Central memory CD8-positive, alpha-beta T cell (primary cell): ENCODE measurements around the gene CGNL1.

Experiments
- ATAC-seq: fragments of 150-1000 bp; cut with Tn5 transposase; replicated peaks from 2 replicates; pipeline ENCODE4 v1.10.0; 2022; ENCODE audit warnings: mild to moderate bottlenecking, moderate FRiP score, moderate number of reproducible peaks; ENCODE audit not compliant: poor library complexity, severe bottlenecking; ENCODE audit errors: extremely low read depth
- DNase-seq, 2 donors: peaks; one replicate each; pipeline ENCODE4 v3.0.0; 2021; ENCODE audit warnings: low spot score in 2 of 2
- H3K27ac Mint-ChIP-seq: one replicate; pipeline ENCODE4 v1.8.0; 2022; ENCODE audit warnings: low read depth, mild to moderate bottlenecking, moderate library complexity, mixed read lengths
- H3K27me3 Mint-ChIP-seq: one replicate; pipeline ENCODE4 v1.8.0; 2022; ENCODE audit warnings: mixed read lengths
- H3K36me3 Mint-ChIP-seq: one replicate; pipeline ENCODE4 v1.8.0; 2022; ENCODE audit warnings: mild to moderate bottlenecking, moderate library complexity, mixed read lengths; ENCODE audit not compliant: insufficient read depth
- H3K4me1 Mint-ChIP-seq: one replicate; pipeline ENCODE4 v1.8.0; 2022; ENCODE audit warnings: mixed read lengths
- H3K4me3 Mint-ChIP-seq: one replicate; pipeline ENCODE4 v1.8.0; 2022; ENCODE audit warnings: mild to moderate bottlenecking, moderate library complexity, mixed read lengths
- H3K9me3 Mint-ChIP-seq: one replicate; pipeline ENCODE4 v1.8.0; 2022; ENCODE audit warnings: mixed read lengths

Gene CGNL1

DNA sequence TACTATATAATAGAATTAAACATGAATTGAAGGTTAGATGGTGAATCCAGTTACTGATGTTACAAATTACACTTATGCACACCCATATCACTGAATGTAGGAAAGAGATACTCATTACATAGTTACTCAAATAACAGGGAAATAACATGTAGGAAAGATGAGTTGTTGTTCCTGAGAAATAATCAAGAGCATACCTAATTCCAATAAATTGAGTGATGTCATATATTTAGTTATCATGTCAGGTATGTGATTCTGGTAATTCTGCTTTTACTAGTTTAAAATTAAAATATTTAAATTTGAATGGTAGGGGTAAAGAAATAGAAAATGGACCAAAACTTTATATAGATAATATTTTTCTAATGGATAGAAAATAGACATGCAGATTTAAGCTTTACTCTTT, 112.8 kb downstream of the CGNL1 start:
- no peak overlapping the region for H3K27ac Mint-ChIP-seq
- no peak for ATAC-seq
- peaks cover 72% of the 10 kb centered on the region for H3K27me3 Mint-ChIP-seq
- no peaks in the 10 kb centered on the region for H3K9me3 Mint-ChIP-seq
- H3K36me3 Mint-ChIP-seq, result peaks cover 2% of the 10 kb centered on the region
- H3K4me1 Mint-ChIP-seq, result no peaks in the 10 kb centered on the region
- DNase-seq, result no peak
- H3K4me3 Mint-ChIP-seq, result no peak overlapping the region

DNA sequence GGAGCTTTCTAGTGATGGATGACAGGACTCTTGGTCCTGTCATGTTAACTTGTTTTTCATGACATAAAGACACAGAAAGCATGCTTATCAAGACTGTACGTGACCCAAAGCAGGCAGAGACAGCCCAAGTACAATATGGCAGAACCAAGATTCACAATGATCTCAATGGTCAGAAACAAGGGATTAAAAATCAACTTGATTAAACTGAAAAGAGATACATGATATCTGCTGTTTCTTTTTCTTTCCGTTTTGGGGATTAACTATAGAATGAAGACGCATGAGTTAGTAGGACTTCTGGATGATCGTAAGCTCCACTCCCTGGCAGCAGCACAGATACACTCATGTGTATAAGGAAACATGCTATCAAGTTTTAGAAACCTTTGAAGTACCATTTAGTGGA, 117.0 kb downstream of the CGNL1 start:
- H3K9me3 Mint-ChIP-seq, result no peaks in the 10 kb centered on the region

DNA sequence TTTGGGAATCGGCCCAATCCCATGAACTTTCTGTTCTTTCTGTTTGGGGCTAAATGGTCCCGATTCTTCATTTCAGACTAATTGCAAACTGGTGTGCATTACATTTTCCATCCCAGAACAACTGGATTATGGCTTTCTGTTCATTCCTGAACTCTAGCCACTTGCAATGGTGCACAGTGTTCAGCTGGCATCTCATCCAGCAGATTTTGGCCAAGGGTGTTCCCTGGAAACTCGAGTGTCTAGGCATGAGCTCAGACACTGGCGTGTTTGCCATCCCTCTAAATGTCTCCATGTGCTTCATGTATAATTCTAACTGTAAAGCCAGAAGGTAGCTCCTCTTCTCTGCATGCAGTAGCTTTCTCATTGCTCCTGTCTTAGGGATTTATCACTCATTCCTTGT, 118.3 kb downstream of the CGNL1 start:
- no peak overlapping the region for H3K27ac Mint-ChIP-seq
- no peaks in the 10 kb centered on the region for H3K4me1 Mint-ChIP-seq
- peaks cover 1% of the 10 kb centered on the region for H3K36me3 Mint-ChIP-seq
- no peak overlapping the region for H3K4me3 Mint-ChIP-seq
- DNase-seq, result no peak
- H3K9me3 Mint-ChIP-seq, result no peaks in the 10 kb centered on the region
- peaks cover 37% of the 10 kb centered on the region for H3K27me3 Mint-ChIP-seq
- ATAC-seq, result no peak

More for the DNA sequence above, 117.0 kb downstream of the CGNL1 start:
- no peaks in the 10 kb centered on the region for H3K4me1 Mint-ChIP-seq
- no peak overlapping the region for H3K4me3 Mint-ChIP-seq
- ATAC-seq, result no peak
- H3K36me3 Mint-ChIP-seq, result peaks cover 2% of the 10 kb centered on the region
- H3K27ac Mint-ChIP-seq, result no peak overlapping the region
- H3K27me3 Mint-ChIP-seq, result peaks cover 32% of the 10 kb centered on the region
- no peak for DNase-seq

DNA sequence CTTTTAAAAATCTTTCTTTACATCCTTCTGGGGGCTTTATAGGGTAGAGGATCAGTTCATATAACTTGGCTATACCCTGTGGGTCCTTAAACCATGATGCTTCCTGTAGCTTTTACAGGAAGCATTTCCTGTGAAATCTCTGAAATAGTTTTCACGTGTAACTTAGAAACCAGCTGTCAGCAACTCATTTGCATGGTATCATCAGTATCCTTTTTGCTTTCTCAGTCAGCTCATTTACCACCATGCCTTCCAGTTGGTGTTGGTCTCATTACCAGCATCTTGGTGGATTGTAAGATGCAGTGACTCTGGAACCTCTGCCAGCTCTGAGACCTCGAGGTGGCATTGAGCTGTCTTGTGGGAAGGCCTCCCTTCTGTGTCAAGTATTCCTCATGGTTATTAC, 118.7 kb downstream of the CGNL1 start:
- H3K4me3 Mint-ChIP-seq, result no peak overlapping the region
- H3K9me3 Mint-ChIP-seq, result no peaks in the 10 kb centered on the region
- H3K27ac Mint-ChIP-seq, result no peak overlapping the region
- ATAC-seq (no peak), DNase-seq (no peak)
- no peaks in the 10 kb centered on the region for H3K36me3 Mint-ChIP-seq
- peaks cover 37% of the 10 kb centered on the region for H3K27me3 Mint-ChIP-seq
- H3K4me1 Mint-ChIP-seq, result no peaks in the 10 kb centered on the region

DNA sequence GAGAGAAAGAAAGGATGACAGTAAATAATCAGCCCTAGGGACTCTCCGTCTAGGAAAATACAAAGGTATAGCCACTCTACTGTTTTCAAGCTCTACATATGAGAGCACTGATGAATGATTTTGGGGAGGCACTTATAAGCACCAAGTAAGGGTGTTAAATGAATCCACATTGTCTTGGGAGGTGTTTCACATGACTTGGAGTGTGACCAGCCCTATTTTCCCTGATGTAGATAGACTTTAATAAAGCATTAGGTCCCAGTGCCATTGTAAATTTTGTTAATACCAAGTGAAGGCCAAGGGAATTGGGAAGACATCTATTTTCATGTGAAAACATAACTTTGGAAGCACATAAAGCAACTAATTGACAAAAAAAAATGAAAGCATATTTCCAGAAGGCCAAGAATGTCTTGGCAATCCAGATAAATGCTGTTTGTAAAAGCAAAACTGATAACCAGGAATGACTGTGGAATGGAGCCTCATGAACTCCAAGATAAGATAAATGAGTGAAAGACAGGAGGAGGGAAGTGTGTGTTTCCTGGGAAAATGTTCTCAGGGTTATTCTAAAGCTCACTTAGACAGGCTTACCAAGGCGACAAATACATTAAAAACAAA, 119.4 kb downstream of the CGNL1 start:
- Mint-ChIP-seq H3K4me3 (no peak overlapping the region), H3K27ac (no peak overlapping the region), H3K27me3 (peaks cover 38% of the 10 kb centered on the region), H3K36me3 (no peaks in the 10 kb centered on the region), H3K9me3 (no peaks in the 10 kb centered on the region), H3K4me1 (no peaks in the 10 kb centered on the region)
- DNase-seq (no peak), ATAC-seq (no peak)

DNA sequence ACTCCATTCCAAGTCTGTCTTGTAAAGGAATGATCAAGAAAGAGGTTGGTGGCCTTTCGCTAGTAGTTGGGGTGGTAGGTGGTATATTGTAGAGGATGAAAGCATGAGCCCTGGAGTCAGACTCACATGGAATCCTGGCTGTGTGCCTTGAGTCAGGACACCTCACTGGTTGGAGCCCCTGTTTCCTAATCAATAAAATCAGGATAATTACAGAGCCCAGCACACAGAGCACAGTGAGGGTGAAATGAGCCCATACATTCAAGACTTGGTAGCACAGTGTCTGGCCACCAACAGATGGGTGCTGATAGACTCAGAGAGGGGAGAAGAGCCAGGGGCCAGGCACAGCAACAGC, 120.3 kb downstream of the CGNL1 start:
- ATAC-seq (no peak), DNase-seq (no peak)
- no peak overlapping the region for H3K4me3 Mint-ChIP-seq
- H3K4me1 Mint-ChIP-seq, result no peaks in the 10 kb centered on the region
- H3K36me3 Mint-ChIP-seq, result no peaks in the 10 kb centered on the region
- no peak overlapping the region for H3K27ac Mint-ChIP-seq
- peaks cover 38% of the 10 kb centered on the region for H3K27me3 Mint-ChIP-seq
- H3K9me3 Mint-ChIP-seq, result no peaks in the 10 kb centered on the region

DNA sequence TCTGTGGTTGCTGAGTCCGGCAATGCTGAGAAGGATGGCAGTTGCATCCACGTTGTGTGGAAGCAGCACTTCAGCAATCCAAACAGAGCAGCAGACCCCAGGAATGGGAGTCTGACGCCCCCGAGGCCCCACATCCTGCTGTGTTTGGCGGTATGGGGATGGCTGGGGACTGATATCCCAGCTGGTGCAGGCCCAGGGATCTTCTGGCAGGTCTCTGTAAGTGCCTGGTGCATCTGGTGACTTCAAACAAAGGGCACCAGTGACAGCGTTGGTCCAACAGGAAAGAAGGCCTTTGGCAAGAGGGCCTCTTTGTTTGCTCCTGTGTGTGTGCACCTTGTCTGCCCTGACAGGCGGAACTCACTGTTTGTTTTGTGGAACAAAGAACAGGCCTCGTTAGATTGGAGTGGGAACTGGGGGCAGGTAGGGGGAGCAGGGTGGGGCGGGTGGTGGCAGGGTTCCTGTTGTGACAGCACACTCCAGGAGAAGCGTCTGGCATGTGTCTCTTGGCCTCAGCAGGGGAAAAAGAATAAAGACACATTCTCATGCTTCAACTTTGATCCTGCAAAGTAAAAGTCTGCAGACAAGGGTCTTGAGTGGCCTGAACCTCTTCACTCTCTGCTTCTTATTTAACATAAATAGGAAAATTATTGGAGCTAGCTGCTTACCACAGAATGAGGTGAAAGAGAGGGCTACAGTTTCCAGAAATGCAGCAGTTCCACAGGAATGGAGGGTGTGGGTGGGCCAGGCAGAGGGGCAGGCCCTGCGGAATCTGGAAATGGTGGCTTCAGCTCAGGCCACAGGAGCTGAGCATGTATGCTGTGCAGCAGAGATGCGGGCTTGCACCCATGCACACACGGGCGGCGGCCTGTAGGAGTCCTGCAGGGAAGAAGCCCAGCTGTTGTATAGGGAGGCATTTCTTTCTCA, 120.9 kb downstream of the CGNL1 start:
- no peak for DNase-seq

DNA sequence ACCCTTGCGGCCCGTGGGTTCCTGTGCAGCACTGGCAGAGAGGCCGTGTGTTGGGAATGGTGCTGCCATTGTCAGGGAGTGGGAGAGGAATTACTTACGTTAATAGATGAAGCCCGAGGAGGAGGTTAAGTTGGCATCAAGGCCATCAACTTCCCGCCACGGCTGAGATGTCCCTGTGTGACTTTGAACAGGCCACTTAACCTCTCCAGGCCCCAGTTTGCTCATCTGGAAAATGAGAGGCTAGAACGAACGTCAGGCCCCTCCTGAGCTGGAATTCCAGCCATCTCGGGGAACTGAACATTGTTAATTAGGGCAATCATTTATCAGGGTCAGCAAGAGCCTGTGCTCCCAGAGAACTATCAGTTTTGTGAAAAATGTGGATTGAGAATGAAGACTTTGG, 124.0 kb downstream of the CGNL1 start:
- no peak for ATAC-seq
- H3K4me3 Mint-ChIP-seq, result no peak overlapping the region
- DNase-seq, result no peak
- H3K27ac Mint-ChIP-seq, result no peak overlapping the region
- no peaks in the 10 kb centered on the region for H3K36me3 Mint-ChIP-seq
- H3K27me3 Mint-ChIP-seq, result peaks cover 47% of the 10 kb centered on the region
- no peaks in the 10 kb centered on the region for H3K4me1 Mint-ChIP-seq
- H3K9me3 Mint-ChIP-seq, result no peaks in the 10 kb centered on the region

More for the DNA sequence above, 120.9 kb downstream of the CGNL1 start:
- Mint-ChIP-seq H3K27me3 (peaks cover 39% of the 10 kb centered on the region), H3K36me3 (no peaks in the 10 kb centered on the region), H3K4me3 (no peak overlapping the region), H3K4me1 (no peaks in the 10 kb centered on the region), H3K9me3 (no peaks in the 10 kb centered on the region), H3K27ac (no peak overlapping the region)
- ATAC-seq, result no peak

DNA sequence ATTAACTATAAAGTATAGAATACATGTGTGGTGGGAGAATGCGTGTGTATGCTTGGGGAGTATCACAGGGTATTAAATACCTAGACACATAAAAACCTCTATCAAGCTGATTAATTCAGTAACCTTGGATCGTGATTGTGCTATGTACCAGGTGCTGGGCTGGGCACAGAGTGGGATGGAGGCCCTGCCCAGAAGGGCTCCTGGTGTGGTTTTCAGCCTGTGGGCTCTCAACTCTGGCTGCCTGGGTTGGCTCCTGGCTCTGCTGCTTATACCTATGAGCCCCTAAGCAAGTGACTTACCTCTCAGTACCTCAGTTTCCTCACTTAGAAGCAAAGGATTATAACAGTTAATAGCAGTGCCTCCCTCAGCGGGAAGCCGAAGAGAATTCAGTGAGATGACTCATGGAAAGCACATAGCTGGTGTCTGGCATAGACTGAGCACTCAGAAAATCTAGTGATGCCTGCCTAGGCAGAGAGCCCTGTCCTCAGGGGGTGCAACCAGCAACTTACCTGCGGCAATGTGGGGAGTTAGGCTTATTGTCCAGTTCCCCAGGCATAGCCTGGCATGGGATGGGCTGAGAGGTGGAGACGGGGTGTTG, 124.8 kb downstream of the CGNL1 start:
- H3K9me3 Mint-ChIP-seq, result no peaks in the 10 kb centered on the region
- H3K27ac Mint-ChIP-seq, result no peak overlapping the region
- peaks cover 47% of the 10 kb centered on the region for H3K27me3 Mint-ChIP-seq
- no peak for ATAC-seq
- no peaks in the 10 kb centered on the region for H3K4me1 Mint-ChIP-seq
- DNase-seq, result no peak
- H3K4me3 Mint-ChIP-seq, result no peak overlapping the region
- H3K36me3 Mint-ChIP-seq, result no peaks in the 10 kb centered on the region

DNA sequence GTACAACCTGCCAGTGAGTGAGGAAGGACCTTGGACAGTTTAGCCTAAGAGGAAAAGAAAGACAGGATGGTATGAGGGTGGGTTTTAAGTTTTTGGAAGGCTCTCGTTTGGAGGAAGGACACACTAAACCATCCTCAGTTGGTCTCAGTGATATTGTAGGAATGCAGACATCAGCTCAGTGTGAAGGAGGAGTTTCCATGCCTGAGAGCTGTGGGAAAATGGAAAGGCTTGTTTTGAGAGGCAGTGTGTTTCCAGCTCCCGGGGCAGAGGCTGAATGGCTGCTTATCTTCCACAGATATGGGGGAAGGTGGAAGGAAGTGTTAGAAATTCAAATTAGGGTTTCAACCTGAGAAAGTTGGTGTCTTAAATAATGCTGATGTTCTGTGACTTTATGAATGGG, 125.8 kb downstream of the CGNL1 start:
- no peak for DNase-seq
- Mint-ChIP-seq H3K27me3 (peaks cover 47% of the 10 kb centered on the region), H3K4me3 (no peak overlapping the region), H3K27ac (no peak overlapping the region), H3K36me3 (no peaks in the 10 kb centered on the region), H3K4me1 (no peaks in the 10 kb centered on the region), H3K9me3 (no peaks in the 10 kb centered on the region)
- ATAC-seq, result no peak

DNA sequence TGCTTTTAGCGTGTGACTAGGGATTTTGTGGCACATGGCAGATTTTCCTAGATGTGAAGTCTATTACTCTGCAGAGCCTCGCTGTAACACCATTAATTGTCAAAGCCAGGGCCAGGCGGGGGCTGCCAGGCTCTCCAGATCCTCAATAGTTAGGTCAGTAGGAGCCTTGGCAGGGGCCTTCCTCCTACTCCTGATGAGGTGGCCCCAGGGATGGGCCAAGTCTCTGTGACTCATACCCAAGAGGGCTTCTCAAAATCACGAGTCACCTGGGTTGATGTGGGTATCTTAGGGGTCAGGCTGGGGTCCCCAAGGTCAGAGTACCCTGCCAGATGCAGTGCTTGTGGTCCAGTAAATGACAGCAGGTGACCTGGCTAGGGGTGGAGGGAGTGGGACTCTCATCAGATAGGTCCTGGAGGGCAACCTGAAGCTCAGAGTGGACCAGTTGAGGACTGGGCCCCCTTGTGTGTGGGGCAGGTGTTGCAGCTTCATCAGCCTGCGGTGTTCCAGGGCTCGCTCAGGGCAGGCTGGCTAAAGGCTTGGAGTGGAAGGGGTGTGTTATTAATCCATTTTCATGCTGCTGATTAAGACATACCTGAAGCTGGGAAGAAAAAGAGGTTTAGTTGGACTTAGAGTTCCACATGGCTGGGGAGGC, 126.9 kb downstream of the CGNL1 start:
- no peak overlapping the region for H3K27ac Mint-ChIP-seq
- no peak overlapping the region for H3K4me3 Mint-ChIP-seq
- H3K4me1 Mint-ChIP-seq, result no peaks in the 10 kb centered on the region
- DNase-seq, result no peak
- H3K36me3 Mint-ChIP-seq, result no peaks in the 10 kb centered on the region
- H3K27me3 Mint-ChIP-seq, result peaks cover 46% of the 10 kb centered on the region
- H3K9me3 Mint-ChIP-seq, result no peaks in the 10 kb centered on the region
- no peak for ATAC-seq

DNA sequence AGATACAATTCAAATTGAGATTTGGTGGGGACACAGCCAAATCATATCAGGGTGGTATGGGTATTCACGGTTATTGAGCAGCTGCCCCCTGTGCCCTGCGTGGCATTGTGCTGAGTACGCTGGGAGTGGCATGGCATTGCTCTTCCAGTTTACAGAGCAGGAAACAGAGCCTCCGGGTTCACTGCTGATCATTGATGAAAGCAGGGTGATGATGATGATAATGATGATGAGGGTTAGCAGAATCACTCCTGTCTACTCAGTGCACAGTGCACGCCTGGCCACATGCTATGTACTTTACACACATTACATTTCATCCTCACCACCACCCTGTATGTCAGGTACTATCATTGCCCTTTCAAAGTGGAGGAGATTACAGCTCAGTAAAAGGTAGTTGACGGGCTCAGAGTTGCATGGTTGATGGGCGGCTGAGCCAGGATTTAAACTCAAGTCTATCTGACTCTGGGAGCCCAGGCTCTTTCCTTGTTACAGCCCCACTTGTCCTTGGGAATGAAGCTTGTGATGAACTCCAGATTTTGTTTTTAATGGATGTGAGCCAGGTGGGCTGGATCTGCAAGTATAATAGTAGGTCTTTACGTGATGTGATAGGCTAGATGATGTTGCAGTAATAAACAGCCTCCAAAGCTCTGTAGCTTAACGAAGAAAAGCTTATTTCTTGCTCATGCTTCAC, 127.8 kb downstream of the CGNL1 start:
- no peak for ATAC-seq
- H3K9me3 Mint-ChIP-seq, result no peaks in the 10 kb centered on the region
- no peaks in the 10 kb centered on the region for H3K4me1 Mint-ChIP-seq
- H3K27ac Mint-ChIP-seq, result no peak overlapping the region
- no peak for DNase-seq
- H3K4me3 Mint-ChIP-seq, result no peak overlapping the region
- H3K36me3 Mint-ChIP-seq, result no peaks in the 10 kb centered on the region
- H3K27me3 Mint-ChIP-seq, result peaks cover 37% of the 10 kb centered on the region
